Fibroblast of lung (primary cell): ENCODE measurements around the gene KDR. TPM values are rescaled to one million over a fixed set of nuclear protein-coding genes. Genes with fewer than 3 reads are reported as not detected.

Experiments
- DNase-seq, 2 donors: peaks; one replicate each; pipeline versions ENCODE4 v3.0.0 to v3.0.0-alpha.2; 2010; ENCODE audit warnings: low read depth in 2 of 2
- H2AFZ ChIP-seq: 2 replicates; pipeline ENCODE4 v1.5.1; 2012; ENCODE audit warnings: low read length, control low read depth, inconsistent platforms
- H3K27ac ChIP-seq: 2 replicates; pipeline ENCODE4 v1.5.1; 2011; ENCODE audit warnings: low read length, control low read depth; ENCODE audit not compliant: insufficient read depth
- H3K27me3 ChIP-seq: 2 replicates; pipeline ENCODE4 v1.5.1; 2011; ENCODE audit warnings: mild to moderate bottlenecking, low read length; ENCODE audit not compliant: control insufficient read depth, insufficient read depth
- H3K36me3 ChIP-seq: 2 replicates; pipeline ENCODE4 v1.5.1; 2011; ENCODE audit warnings: low read length; ENCODE audit not compliant: control insufficient read depth, insufficient read depth
- H3K4me1 ChIP-seq: 2 replicates; pipeline ENCODE4 v1.5.1; 2011; ENCODE audit warnings: low read length; ENCODE audit not compliant: control insufficient read depth, insufficient read depth; ENCODE audit errors: extremely low read depth
- H3K4me2 ChIP-seq: 2 replicates; pipeline ENCODE4 v1.5.1; 2011; ENCODE audit warnings: low read length, control low read depth; ENCODE audit not compliant: insufficient read depth; ENCODE audit errors: extremely low read depth
- H3K4me3 ChIP-seq, 4 experiments: fragments of 200-600 bp in 1 of 4; sonication (generic) in 1 of 4; replicated peaks in 1 of 4; 2 replicates each; pipeline ENCODE4 v1.5.1; 2011 to 2016; ENCODE audit warnings: low read length in 4 of 4, low read depth in 3 of 4, mild to moderate bottlenecking in 3 of 4, control low read depth in 2 of 4, inconsistent platforms in 1 of 4, mixed read lengths in 1 of 4; ENCODE audit not compliant: insufficient read depth in 1 of 4; ENCODE audit errors: control extremely low read depth in 1 of 4
- H3K79me2 ChIP-seq: 2 replicates; pipeline ENCODE4 v1.5.1; 2012; ENCODE audit warnings: mild to moderate bottlenecking, low read length, inconsistent platforms; ENCODE audit not compliant: control insufficient read depth, insufficient read depth
- H3K9ac ChIP-seq: 2 replicates; pipeline ENCODE4 v1.5.1; 2011; ENCODE audit warnings: mild to moderate bottlenecking, low read length, control low read depth; ENCODE audit not compliant: insufficient read depth
- H3K9me3 ChIP-seq: 2 replicates; pipeline ENCODE4 v1.5.1; 2012; ENCODE audit warnings: low read depth, low read length; ENCODE audit not compliant: control insufficient read depth, insufficient read depth
- H4K20me1 ChIP-seq: 2 replicates; pipeline ENCODE4 v1.5.1; 2011; ENCODE audit warnings: low read length; ENCODE audit not compliant: control insufficient read depth, insufficient read depth; ENCODE audit errors: extremely low read depth
- EZH2 ChIP-seq: IDR thresholded peaks from 2 replicates; pipeline ENCODE4 v1.5.1; 2012; ENCODE audit warnings: low read length, control low read depth, mild to moderate bottlenecking; ENCODE audit errors: missing control alignments
- polyA plus RNA-seq, 2 donors: library from polyadenylated mRNA; depleted of rRNA in 1 of 2; stranded (reverse) in 1 of 2; unstranded in 1 of 2; fragments of >200 nt; gene quantifications; 2 replicates each; pipeline ENCODE4 v1.2.1, GENCODE V29; 2011 to 2012; ENCODE audit warnings: missing spikeins in 1 of 2
- total RNA-seq: library from RNA; depleted of rRNA; stranded (reverse); fragments of >200 nt; gene quantifications from 2 replicates; pipeline ENCODE4 v1.2.1, GENCODE V29; 2014
- TF ChIP-seq, protein P1 (sequence below), 2 donors: IDR thresholded peaks in 1 of 2; conservative IDR thresholded peaks in 1 of 2; 1 replicate in 1 of 2; 2 replicates in 1 of 2; pipeline ENCODE4 v1.5.1; 2011 to 2012; ENCODE audit warnings: low read length in 2 of 2, control low read depth in 1 of 2, inconsistent platforms in 1 of 2, low read depth in 1 of 2, mild to moderate bottlenecking in 1 of 2

KDR gene
- total and polyA plus RNA-seq, 2 donors (not counting 1 experiment from before 2014, with no cell fraction given): 0.05 TPM; not detected in 1

DNA sequence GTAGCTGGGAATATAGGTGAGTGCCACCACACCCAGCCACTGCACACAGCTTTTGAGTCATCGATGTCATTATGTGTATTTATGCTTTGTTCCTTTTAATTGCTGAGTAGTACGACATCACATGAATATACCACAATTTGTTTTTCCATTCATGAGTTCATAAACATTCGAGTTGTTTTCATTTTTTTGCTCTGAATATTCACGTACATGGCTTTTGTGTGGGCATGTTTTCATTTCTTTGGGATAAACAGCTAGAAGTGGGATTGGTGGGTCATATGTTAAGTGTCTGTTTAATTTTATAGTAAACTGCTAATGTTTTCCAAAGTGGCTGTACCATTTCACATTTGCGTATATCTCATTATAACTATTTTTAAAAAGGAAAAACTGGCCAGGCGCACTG lies 45.1 kb upstream of the KDR start:
- DNase-seq: no peak
- no peaks in the 10 kb centered on the region for H3K36me3 ChIP-seq

DNA sequence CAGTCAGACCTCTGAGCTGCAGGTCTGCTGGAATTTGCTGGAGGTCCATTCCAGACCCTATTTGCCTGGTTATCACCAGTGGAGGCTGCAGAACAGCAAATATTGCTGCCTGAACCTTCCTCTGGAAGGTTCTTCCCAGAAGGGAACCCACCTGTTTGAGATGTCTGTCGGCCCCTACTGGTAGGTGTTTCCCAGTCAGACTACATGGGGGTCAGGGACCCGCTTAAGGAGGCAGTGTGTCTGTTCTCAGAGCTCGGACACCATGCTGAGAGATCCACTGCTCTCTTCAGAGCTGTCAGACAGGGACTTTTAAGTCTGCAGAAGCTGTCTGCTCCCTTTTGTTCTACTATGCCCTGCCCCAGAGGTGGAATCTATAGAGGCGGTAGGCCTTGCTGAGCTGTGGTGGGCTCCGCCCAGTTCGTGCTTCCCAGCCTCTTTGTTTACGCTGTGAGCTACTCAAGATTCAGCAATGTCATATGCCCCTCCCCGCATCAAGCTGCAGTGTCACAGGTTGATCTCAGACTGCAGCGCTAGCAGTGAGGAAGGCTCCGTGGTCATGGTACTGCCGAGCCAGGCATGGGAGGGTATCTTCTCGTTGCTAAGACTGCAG lies 44.1 kb upstream of the KDR start:
- Histone ChIP-seq H3K4me3 (no peak overlapping the region), H3K4me1 (peaks cover 6% of the 10 kb centered on the region), H3K36me3 (no peaks in the 10 kb centered on the region), H3K27me3 (no peaks in the 10 kb centered on the region), H3K9me3 (no peaks in the 10 kb centered on the region), H3K9ac (no peak overlapping the region), H3K79me2 (no peaks in the 10 kb centered on the region), H3K4me2 (no peak overlapping the region), H2AFZ (no peak overlapping the region), H3K27ac (no peak overlapping the region), H4K20me1 (no peaks in the 10 kb centered on the region)
- peak; percentile 44 to 53 for DNase-seq
- TF ChIP-seq, protein P1, sequence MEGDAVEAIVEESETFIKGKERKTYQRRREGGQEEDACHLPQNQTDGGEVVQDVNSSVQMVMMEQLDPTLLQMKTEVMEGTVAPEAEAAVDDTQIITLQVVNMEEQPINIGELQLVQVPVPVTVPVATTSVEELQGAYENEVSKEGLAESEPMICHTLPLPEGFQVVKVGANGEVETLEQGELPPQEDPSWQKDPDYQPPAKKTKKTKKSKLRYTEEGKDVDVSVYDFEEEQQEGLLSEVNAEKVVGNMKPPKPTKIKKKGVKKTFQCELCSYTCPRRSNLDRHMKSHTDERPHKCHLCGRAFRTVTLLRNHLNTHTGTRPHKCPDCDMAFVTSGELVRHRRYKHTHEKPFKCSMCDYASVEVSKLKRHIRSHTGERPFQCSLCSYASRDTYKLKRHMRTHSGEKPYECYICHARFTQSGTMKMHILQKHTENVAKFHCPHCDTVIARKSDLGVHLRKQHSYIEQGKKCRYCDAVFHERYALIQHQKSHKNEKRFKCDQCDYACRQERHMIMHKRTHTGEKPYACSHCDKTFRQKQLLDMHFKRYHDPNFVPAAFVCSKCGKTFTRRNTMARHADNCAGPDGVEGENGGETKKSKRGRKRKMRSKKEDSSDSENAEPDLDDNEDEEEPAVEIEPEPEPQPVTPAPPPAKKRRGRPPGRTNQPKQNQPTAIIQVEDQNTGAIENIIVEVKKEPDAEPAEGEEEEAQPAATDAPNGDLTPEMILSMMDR (conservative IDR thresholded peaks at IDR 0.05 in 1 of 2, IDR thresholded peaks at IDR 0.05 in 1 of 2; ENCODE audit: low read depth in 1 of 2, low read length in 2 of 2): no peak
- no peak for TF ChIP-seq EZH2

More for the DNA sequence above, 45.1 kb upstream of the KDR start:
- Histone ChIP-seq H3K27me3 (no peaks in the 10 kb centered on the region), H3K9ac (no peak overlapping the region), H3K9me3 (no peaks in the 10 kb centered on the region), H3K4me3 (no peak overlapping the region), H3K79me2 (no peaks in the 10 kb centered on the region), H2AFZ (no peak overlapping the region), H3K4me2 (no peak overlapping the region), H3K27ac (no peak overlapping the region), H4K20me1 (no peaks in the 10 kb centered on the region), H3K4me1 (peaks cover 8% of the 10 kb centered on the region)
- TF ChIP-seq, protein P1 (conservative IDR thresholded peaks at IDR 0.05 in 1 of 2, IDR thresholded peaks at IDR 0.05 in 1 of 2; ENCODE audit: low read depth in 1 of 2, low read length in 2 of 2): no peak

DNA sequence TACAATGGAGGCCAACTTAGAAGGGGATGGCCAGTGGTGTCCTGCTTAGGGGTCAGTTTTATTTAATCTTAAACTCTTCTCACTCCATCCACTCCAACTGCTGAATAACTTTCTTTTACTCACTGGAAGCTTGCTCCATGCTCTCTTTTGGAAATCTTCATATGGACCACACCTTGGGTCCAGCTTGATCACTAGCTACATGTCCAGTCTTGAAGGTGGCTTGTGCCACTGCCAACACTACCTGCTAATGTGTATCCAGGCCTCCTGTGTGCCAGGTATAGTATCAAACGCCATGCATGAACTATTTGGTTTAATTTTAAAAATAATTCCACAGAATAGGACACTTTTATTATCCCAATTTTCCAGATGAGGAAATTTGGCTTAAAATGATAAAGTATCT lies 37.0 kb upstream of the KDR start:
- peaks cover 3% of the 10 kb centered on the region for H3K4me1 ChIP-seq
- TF ChIP-seq, protein P1 (conservative IDR thresholded peaks at IDR 0.05 in 1 of 2, IDR thresholded peaks at IDR 0.05 in 1 of 2; ENCODE audit: low read depth in 1 of 2, low read length in 2 of 2): no peak
- no peak for TF ChIP-seq EZH2
- H3K4me3 ChIP-seq: no peak overlapping the region
- no peaks in the 10 kb centered on the region for H3K27me3 ChIP-seq
- no peaks in the 10 kb centered on the region for H3K79me2 ChIP-seq
- H2AFZ ChIP-seq: no peak overlapping the region
- no peaks in the 10 kb centered on the region for H3K36me3 ChIP-seq
- no peak for DNase-seq
- no peak overlapping the region for H3K4me2 ChIP-seq
- no peak overlapping the region for H3K9ac ChIP-seq
- no peaks in the 10 kb centered on the region for H4K20me1 ChIP-seq
- no peak overlapping the region for H3K27ac ChIP-seq
- no peaks in the 10 kb centered on the region for H3K9me3 ChIP-seq
